ENCODE data around the gene NCAM1. TPM values are rescaled to one million over a fixed set of nuclear protein-coding genes. Genes with fewer than 3 reads are reported as not detected.
A peak's percentile ranks its signal among the peaks of the same experiment; 100 is the strongest.

NCAM1 gene
- total RNA-seq, 1 experiment from 2014 or later, result 5.9 TPM

GRCh38 chr11:113176599-113177360 is 215.6 kb downstream of the NCAM1 start:
- Mint-ChIP-seq H3K4me3 (no peak overlapping the region), H3K27me3 (ENCODE audit: low read depth) (no peaks in the 10 kb centered on the region), H3K4me1 (peaks cover 37% of the 10 kb centered on the region), H3K9me3 (no peaks in the 10 kb centered on the region), H3K27ac (no peak overlapping the region), H3K36me3 (no peaks in the 10 kb centered on the region)
- no peak for TF ChIP-seq ZBTB21 (CRISPR knock-in tag; IDR thresholded peaks at IDR 0.05; ENCODE audit: borderline replicate concordance)
- DNase-seq (ENCODE audit: low spot score) (no peak), ATAC-seq (no peak)
- ChIA-PET CTCF (no interaction called here), POLR2A (no interaction called here)

GRCh38 chr11:113177671-113178070 is 216.5 kb downstream of the NCAM1 start:
- Mint-ChIP-seq H3K27ac (peak overlapping the region; percentile 78; the same call in 1 of the 2 replicates), H3K9me3 (no peaks in the 10 kb centered on the region), H3K4me3 (no peak overlapping the region), H3K27me3 (ENCODE audit: low read depth) (no peaks in the 10 kb centered on the region), H3K4me1 (peaks cover 38% of the 10 kb centered on the region), H3K36me3 (no peaks in the 10 kb centered on the region)
- ChIA-PET CTCF (no interaction called here), POLR2A (no interaction called here)
- DNase-seq (ENCODE audit: low spot score) (no peak), ATAC-seq (no peak)
- TF ChIP-seq MXD4 (CRISPR knock-in tag; IDR thresholded peaks at IDR 0.05; ENCODE audit: borderline replicate concordance), result no peak
- no peak for TF ChIP-seq RORB (CRISPR knock-in tag; IDR thresholded peaks at IDR 0.05)
- no peak for TF ChIP-seq NFATC4 (CRISPR knock-in tag; IDR thresholded peaks at IDR 0.05)
- TF ChIP-seq, protein P1, sequence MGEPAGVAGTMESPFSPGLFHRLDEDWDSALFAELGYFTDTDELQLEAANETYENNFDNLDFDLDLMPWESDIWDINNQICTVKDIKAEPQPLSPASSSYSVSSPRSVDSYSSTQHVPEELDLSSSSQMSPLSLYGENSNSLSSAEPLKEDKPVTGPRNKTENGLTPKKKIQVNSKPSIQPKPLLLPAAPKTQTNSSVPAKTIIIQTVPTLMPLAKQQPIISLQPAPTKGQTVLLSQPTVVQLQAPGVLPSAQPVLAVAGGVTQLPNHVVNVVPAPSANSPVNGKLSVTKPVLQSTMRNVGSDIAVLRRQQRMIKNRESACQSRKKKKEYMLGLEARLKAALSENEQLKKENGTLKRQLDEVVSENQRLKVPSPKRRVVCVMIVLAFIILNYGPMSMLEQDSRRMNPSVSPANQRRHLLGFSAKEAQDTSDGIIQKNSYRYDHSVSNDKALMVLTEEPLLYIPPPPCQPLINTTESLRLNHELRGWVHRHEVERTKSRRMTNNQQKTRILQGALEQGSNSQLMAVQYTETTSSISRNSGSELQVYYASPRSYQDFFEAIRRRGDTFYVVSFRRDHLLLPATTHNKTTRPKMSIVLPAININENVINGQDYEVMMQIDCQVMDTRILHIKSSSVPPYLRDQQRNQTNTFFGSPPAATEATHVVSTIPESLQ (CRISPR knock-in tag; IDR thresholded peaks at IDR 0.05), result no peak
- TF ChIP-seq ZNF138 (CRISPR knock-in tag; conservative IDR thresholded peaks at IDR 0.05), result no peak
- no peak for TF ChIP-seq AR (CRISPR knock-in tag; IDR thresholded peaks at IDR 0.05)
- TF ChIP-seq NFYB (CRISPR knock-in tag; conservative IDR thresholded peaks at IDR 0.05; ENCODE audit: low read depth), result no peak
- TF ChIP-seq NFE2L1 (CRISPR knock-in tag; IDR thresholded peaks at IDR 0.05), result no peak
- TF ChIP-seq, protein P2, sequence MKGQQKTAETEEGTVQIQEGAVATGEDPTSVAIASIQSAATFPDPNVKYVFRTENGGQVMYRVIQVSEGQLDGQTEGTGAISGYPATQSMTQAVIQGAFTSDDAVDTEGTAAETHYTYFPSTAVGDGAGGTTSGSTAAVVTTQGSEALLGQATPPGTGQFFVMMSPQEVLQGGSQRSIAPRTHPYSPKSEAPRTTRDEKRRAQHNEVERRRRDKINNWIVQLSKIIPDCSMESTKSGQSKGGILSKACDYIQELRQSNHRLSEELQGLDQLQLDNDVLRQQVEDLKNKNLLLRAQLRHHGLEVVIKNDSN (CRISPR knock-in tag; IDR thresholded peaks at IDR 0.05), result no peak
- TF ChIP-seq, protein P3, sequence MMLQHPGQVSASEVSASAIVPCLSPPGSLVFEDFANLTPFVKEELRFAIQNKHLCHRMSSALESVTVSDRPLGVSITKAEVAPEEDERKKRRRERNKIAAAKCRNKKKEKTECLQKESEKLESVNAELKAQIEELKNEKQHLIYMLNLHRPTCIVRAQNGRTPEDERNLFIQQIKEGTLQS (CRISPR knock-in tag; conservative IDR thresholded peaks at IDR 0.05), result no peak
- TF ChIP-seq, protein P4, sequence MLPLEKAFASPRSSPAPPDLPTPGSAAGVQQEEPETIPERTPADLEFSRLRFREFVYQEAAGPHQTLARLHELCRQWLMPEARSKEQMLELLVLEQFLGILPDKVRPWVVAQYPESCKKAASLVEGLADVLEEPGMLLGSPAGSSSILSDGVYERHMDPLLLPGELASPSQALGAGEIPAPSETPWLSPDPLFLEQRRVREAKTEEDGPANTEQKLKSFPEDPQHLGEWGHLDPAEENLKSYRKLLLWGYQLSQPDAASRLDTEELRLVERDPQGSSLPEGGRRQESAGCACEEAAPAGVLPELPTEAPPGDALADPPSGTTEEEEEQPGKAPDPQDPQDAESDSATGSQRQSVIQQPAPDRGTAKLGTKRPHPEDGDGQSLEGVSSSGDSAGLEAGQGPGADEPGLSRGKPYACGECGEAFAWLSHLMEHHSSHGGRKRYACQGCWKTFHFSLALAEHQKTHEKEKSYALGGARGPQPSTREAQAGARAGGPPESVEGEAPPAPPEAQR (CRISPR knock-in tag; IDR thresholded peaks at IDR 0.05), result no peak
- TF ChIP-seq OVOL2 (CRISPR knock-in tag; IDR thresholded peaks at IDR 0.05; ENCODE audit: borderline replicate concordance), result no peak
- no peak for TF ChIP-seq SP1 (CRISPR knock-in tag; conservative IDR thresholded peaks at IDR 0.05)
- TF ChIP-seq, protein P5, sequence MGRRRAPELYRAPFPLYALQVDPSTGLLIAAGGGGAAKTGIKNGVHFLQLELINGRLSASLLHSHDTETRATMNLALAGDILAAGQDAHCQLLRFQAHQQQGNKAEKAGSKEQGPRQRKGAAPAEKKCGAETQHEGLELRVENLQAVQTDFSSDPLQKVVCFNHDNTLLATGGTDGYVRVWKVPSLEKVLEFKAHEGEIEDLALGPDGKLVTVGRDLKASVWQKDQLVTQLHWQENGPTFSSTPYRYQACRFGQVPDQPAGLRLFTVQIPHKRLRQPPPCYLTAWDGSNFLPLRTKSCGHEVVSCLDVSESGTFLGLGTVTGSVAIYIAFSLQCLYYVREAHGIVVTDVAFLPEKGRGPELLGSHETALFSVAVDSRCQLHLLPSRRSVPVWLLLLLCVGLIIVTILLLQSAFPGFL (CRISPR knock-in tag; IDR thresholded peaks at IDR 0.05; ENCODE audit: borderline replicate concordance), result no peak
- no peak for TF ChIP-seq FOXJ3 (CRISPR knock-in tag; IDR thresholded peaks at IDR 0.05; ENCODE audit: borderline replicate concordance)
- no peak for TF ChIP-seq FOXK1 (CRISPR knock-in tag; IDR thresholded peaks at IDR 0.05)
- no peak for TF ChIP-seq E2F4 (CRISPR knock-in tag; IDR thresholded peaks at IDR 0.05; ENCODE audit: borderline replicate concordance, low read depth)
